ENCODE data around the gene ENTPD8.
A peak's percentile ranks its signal among the peaks of the same experiment; 100 is the strongest.

The ENTPD8 gene

DNA sequence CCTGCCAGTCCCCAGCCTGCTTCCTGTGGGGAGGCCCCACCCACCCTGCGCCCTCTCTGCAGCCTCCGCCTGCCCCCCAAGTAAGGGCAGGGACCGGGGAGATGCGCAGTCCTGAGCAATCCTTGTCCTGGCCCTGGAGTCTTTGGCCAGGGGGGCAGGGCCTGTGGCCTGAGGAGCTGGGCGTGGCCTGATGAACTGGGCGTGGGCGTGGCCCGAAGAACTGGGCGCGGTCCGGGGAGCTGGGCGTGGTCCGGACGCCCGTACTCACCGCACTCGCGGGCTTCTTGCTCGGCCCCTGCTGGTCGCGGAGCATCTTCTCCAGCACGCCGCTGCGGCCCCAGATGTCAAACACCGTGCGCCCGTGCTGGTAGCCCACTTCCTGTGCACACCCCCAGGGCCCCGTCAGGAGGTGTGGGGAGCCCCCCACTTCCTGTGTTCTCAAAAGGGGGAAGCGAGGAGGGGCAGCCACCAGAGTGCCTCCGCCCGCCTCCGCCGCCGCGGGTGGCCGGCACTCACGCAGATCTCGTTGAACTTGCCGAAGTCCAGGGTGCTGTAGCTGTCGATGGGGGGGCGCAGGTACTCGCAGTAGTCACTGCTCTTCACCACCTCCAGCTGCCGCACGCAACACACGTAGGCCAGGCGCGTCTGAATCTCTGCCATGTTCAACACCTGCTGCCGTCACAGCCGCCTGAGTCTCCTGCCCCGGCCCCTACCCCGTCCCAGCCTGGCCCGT is 20.7 kb upstream of the ENTPD8 start:
- H3K4me3 ChIP-seq (replicated peaks; ENCODE audit: insufficient read depth, low read length), result peak overlapping the region; percentile 27
- TF ChIP-seq, protein P1, sequence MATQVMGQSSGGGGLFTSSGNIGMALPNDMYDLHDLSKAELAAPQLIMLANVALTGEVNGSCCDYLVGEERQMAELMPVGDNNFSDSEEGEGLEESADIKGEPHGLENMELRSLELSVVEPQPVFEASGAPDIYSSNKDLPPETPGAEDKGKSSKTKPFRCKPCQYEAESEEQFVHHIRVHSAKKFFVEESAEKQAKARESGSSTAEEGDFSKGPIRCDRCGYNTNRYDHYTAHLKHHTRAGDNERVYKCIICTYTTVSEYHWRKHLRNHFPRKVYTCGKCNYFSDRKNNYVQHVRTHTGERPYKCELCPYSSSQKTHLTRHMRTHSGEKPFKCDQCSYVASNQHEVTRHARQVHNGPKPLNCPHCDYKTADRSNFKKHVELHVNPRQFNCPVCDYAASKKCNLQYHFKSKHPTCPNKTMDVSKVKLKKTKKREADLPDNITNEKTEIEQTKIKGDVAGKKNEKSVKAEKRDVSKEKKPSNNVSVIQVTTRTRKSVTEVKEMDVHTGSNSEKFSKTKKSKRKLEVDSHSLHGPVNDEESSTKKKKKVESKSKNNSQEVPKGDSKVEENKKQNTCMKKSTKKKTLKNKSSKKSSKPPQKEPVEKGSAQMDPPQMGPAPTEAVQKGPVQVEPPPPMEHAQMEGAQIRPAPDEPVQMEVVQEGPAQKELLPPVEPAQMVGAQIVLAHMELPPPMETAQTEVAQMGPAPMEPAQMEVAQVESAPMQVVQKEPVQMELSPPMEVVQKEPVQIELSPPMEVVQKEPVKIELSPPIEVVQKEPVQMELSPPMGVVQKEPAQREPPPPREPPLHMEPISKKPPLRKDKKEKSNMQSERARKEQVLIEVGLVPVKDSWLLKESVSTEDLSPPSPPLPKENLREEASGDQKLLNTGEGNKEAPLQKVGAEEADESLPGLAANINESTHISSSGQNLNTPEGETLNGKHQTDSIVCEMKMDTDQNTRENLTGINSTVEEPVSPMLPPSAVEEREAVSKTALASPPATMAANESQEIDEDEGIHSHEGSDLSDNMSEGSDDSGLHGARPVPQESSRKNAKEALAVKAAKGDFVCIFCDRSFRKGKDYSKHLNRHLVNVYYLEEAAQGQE (IDR thresholded peaks at IDR 0.05; ENCODE audit: insufficient replicate concordance, low read depth), result no peak
- no peak for TF ChIP-seq GABPA (IDR thresholded peaks at IDR 0.05; ENCODE audit: low read depth)
- TF ChIP-seq SPI1 (IDR thresholded peaks at IDR 0.05; ENCODE audit: borderline replicate concordance, low read depth), result peak; percentile 49; the same call in 1 of the 2 replicates
- TF ChIP-seq, protein P2, sequence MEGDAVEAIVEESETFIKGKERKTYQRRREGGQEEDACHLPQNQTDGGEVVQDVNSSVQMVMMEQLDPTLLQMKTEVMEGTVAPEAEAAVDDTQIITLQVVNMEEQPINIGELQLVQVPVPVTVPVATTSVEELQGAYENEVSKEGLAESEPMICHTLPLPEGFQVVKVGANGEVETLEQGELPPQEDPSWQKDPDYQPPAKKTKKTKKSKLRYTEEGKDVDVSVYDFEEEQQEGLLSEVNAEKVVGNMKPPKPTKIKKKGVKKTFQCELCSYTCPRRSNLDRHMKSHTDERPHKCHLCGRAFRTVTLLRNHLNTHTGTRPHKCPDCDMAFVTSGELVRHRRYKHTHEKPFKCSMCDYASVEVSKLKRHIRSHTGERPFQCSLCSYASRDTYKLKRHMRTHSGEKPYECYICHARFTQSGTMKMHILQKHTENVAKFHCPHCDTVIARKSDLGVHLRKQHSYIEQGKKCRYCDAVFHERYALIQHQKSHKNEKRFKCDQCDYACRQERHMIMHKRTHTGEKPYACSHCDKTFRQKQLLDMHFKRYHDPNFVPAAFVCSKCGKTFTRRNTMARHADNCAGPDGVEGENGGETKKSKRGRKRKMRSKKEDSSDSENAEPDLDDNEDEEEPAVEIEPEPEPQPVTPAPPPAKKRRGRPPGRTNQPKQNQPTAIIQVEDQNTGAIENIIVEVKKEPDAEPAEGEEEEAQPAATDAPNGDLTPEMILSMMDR (IDR thresholded peaks at IDR 0.05; ENCODE audit: insufficient read depth, low read length), result peak; percentile 2
- no peak overlapping the region for H3K27ac ChIP-seq (replicated peaks)
- no peaks in the 10 kb centered on the region for H3K27me3 ChIP-seq (ENCODE audit: insufficient read depth, poor library complexity, severe bottlenecking)
- DNase-seq (ENCODE audit: low read depth in 1 of 2, low spot score in 1 of 2), result peak; percentile 74 to 86

- no peak overlapping the region for H3K27ac ChIP-seq (replicated peaks)
- no peak for DNase-seq (ENCODE audit: low read depth in 1 of 2, low spot score in 1 of 2)
- H3K4me3 ChIP-seq (replicated peaks; ENCODE audit: insufficient read depth, low read length), result no peak overlapping the region
- TF ChIP-seq GABPA (IDR thresholded peaks at IDR 0.05; ENCODE audit: low read depth) (no peak), SPI1 (IDR thresholded peaks at IDR 0.05; ENCODE audit: borderline replicate concordance, low read depth) (no peak), POLR2AphosphoS5 (IDR thresholded peaks at IDR 0.05; ENCODE audit: low read depth) (no peak)
- TF ChIP-seq, protein P1 (IDR thresholded peaks at IDR 0.05; ENCODE audit: insufficient replicate concordance, low read depth), result no peak
- TF ChIP-seq, protein P2 (IDR thresholded peaks at IDR 0.05; ENCODE audit: insufficient read depth, low read length), result no peak
- no peaks in the 10 kb centered on the region for H3K27me3 ChIP-seq (ENCODE audit: insufficient read depth, poor library complexity, severe bottlenecking)
Measured at GRCh38 chr9:137461316-137461662, 20.1 kb upstream of the ENTPD8 start.

- Histone ChIP-seq H3K27ac (replicated peaks) (no peak overlapping the region), H3K4me3 (replicated peaks; ENCODE audit: insufficient read depth, low read length) (no peak overlapping the region), H3K27me3 (ENCODE audit: insufficient read depth, poor library complexity, severe bottlenecking) (no peaks in the 10 kb centered on the region)
- TF ChIP-seq GABPA (IDR thresholded peaks at IDR 0.05; ENCODE audit: low read depth) (no peak), POLR2AphosphoS5 (IDR thresholded peaks at IDR 0.05; ENCODE audit: low read depth) (no peak), SPI1 (IDR thresholded peaks at IDR 0.05; ENCODE audit: borderline replicate concordance, low read depth) (no peak)
- TF ChIP-seq, protein P2 (IDR thresholded peaks at IDR 0.05; ENCODE audit: insufficient read depth, low read length), result no peak
- TF ChIP-seq, protein P1 (IDR thresholded peaks at IDR 0.05; ENCODE audit: insufficient replicate concordance, low read depth), result no peak
- no peak for DNase-seq (ENCODE audit: low read depth in 1 of 2, low spot score in 1 of 2)
Measured at GRCh38 chr9:137460363-137461315, 19.5 kb upstream of the ENTPD8 start.
